Stomach (tissue), 9 donors: ENCODE measurements around the gene PPP1R14B. TPM values are rescaled to one million over a fixed set of nuclear protein-coding genes. Genes with fewer than 3 reads are reported as not detected.
A peak's percentile ranks its signal among the peaks of the same experiment; 100 is the strongest.

Source experiments
- DNase-seq, 2 donors: peaks; one replicate each; pipeline versions ENCODE4 v3.0.0 to v3.0.0-alpha.2; 2013 to 2019
- H3K27ac ChIP-seq, 5 donors: fragments of 200-600 bp in 4 of 5; sonication (generic) in 4 of 5; one replicate each; pipeline ENCODE4 v1.5.1; 2013 to 2019; ENCODE audit warnings: mild to moderate bottlenecking in 1 of 5, moderate library complexity in 1 of 5
- H3K27me3 ChIP-seq, 3 donors: fragments of 200-600 bp; sonication (generic); one replicate each; pipeline ENCODE4 v1.5.1; 2017 to 2019; ENCODE audit warnings: mixed run types in 1 of 3
- H3K36me3 ChIP-seq, 4 donors: fragments of 200-600 bp; sonication (generic); 1 replicate in 3 of 4; 2 replicates in 1 of 4; pipeline ENCODE4 v1.5.1; 2016 to 2019
- H3K4me1 ChIP-seq, 4 donors: fragments of 200-600 bp; sonication (generic); one replicate each; pipeline ENCODE4 v1.5.1; 2016 to 2019
- H3K4me3 ChIP-seq, 4 donors: fragments of 200-600 bp; sonication (generic) in 3 of 4; one replicate each; pipeline ENCODE4 v1.5.1; 2016 to 2019; ENCODE audit warnings: mild to moderate bottlenecking in 1 of 4
- H3K9me3 ChIP-seq, 4 donors: fragments of 200-600 bp; sonication (generic); one replicate each; pipeline ENCODE4 v1.5.1; 2016 to 2019
- CTCF ChIP-seq, 7 experiments: fragments of 450-650 bp in 4 of 7; fragments of 200-600 bp in 3 of 7; sonication (generic) in 3 of 7; IDR thresholded peaks; one replicate each; pipeline ENCODE4 v1.5.1; 2016 to 2019; ENCODE audit warnings: antibody characterized with exemption in 7 of 7, control low read depth in 2 of 7, mild to moderate bottlenecking in 1 of 7
- EP300 ChIP-seq: sonication (generic); formaldehyde crosslinking; IDR thresholded peaks from one replicate; pipeline ENCODE4 v1.6.1; 2017; ENCODE audit warnings: antibody characterized with exemption
- POLR2A ChIP-seq, 4 donors: fragments of 450-650 bp; IDR thresholded peaks; one replicate each; pipeline ENCODE4 v1.6.1; 2016; ENCODE audit warnings: antibody characterized with exemption in 4 of 4, control low read depth in 2 of 4, mild to moderate bottlenecking in 1 of 4, moderate library complexity in 1 of 4
- POLR2AphosphoS5 ChIP-seq, 3 donors: sonication (generic); formaldehyde crosslinking; IDR thresholded peaks; one replicate each; pipeline ENCODE4 v1.6.1; 2016; ENCODE audit warnings: antibody characterized with exemption in 3 of 3
- WGBS, 5 donors: extraction: QIAGEN DNeasy Blood & Tissue Kit in 3 of 5; methylation state at CpG; one replicate each; pipeline versions ENCODE4 v1.1.5 to v1.1.7; 2013 to 2018; 5-methylcytosine and 5-hydroxymethylcytosine counted together
- intact Hi-C: fragments of 100-400 bp; cut with DNase I; formaldehyde crosslinking; loops from one replicate; pipeline ENCODE4 v1.15.1; 2023; ENCODE audit warnings: low total_unique reads
- polyA plus RNA-seq, 3 donors: library from polyadenylated mRNA; stranded (reverse); fragments of 200-250 nt; gene quantifications; one replicate each; pipeline ENCODE4 v1.2.3, GENCODE V29; 2013
- total RNA-seq, 5 donors: library from RNA; depleted of rRNA; stranded (reverse); fragments of >200 nt; gene quantifications; one replicate each; pipeline versions ENCODE4 v1.1.0 to v1.2.3, GENCODE V29; 2014 to 2016
- donor health status: healthy with polysubstance abuse.
- donor health status: Bipolar disorder and iron deficiency.
- donor health status: healthy.

The PPP1R14B gene
- total and polyA plus RNA-seq, 8 donors: 39.3 to 234 (median 77.6) TPM

- Histone ChIP-seq H3K9me3 (no peaks in the 10 kb centered on the region), H3K4me1 (peaks cover 54 to 89% (median 84%) of the 10 kb centered on the region in 4 donors), H3K36me3 (peaks cover 30 to 48% (median 36%) of the 10 kb centered on the region in 4 donors), H3K27ac (peak overlapping the region; percentile 94 to 100 (median 99)), H3K27me3 (no peaks in the 10 kb centered on the region), H3K4me3 (peak overlapping the region; percentile 83 to 96 (median 90))
- no peak for TF ChIP-seq POLR2A (IDR thresholded peaks at IDR 0.05)
- TF ChIP-seq POLR2AphosphoS5 (IDR thresholded peaks at IDR 0.05): no peak
- TF ChIP-seq CTCF (IDR thresholded peaks at IDR 0.05): no peak
- no peak for TF ChIP-seq EP300
- intact Hi-C loops: no loop called here
- no peak for DNase-seq
- WGBS, 5 donors: 74 to 80% (median 75%) methylated on average over 11 of the region's 11 CpGs
These were observed 6.9 kb downstream of the PPP1R14B start for GRCh38 chr11:64239662-64240434.

DNA sequence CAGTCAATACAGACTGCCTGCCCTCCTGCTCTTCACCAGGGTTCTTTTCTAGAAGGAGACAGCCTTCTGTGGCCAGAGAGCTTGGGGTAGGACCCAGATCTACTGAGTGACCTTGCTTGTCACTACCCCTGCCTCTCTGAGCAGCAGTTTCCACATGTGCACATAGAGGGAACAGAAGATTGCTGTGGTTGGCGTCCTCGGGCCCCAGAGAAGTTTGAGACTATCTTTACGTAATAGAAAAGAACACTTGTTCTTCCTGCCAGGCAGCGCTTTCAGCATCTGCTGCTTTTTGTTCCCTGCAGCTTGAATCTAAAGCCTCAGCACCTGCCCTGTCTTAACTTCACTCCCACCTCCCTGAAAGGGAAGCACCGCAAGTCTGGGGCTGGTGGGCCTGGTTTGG, 7.7 kb downstream of the PPP1R14B start:
- Histone ChIP-seq H3K36me3 (peaks cover 27 to 42% (median 32%) of the 10 kb centered on the region in 4 donors), H3K27ac (peak overlapping the region; percentile 94 to 100 (median 99)), H3K9me3 (no peaks in the 10 kb centered on the region), H3K4me3 (no peak overlapping the region), H3K27me3 (no peaks in the 10 kb centered on the region), H3K4me1 (peaks cover 53 to 84% (median 81%) of the 10 kb centered on the region in 4 donors)
- TF ChIP-seq POLR2AphosphoS5 (IDR thresholded peaks at IDR 0.05): no peak
- TF ChIP-seq EP300: no peak
- no peak for TF ChIP-seq CTCF (IDR thresholded peaks at IDR 0.05)
- no peak for TF ChIP-seq POLR2A (IDR thresholded peaks at IDR 0.05)
- intact Hi-C loops: no loop called here
- WGBS, 5 donors: 80 to 87% (median 83%) methylated on average over 5 of the region's 5 CpGs
- DNase-seq: no peak

GRCh38 chr11:64238076-64238475, 8.7 kb downstream of the PPP1R14B start:
- Histone ChIP-seq H3K4me1 (peaks cover 60 to 84% (median 83%) of the 10 kb centered on the region in 4 donors), H3K27me3 (no peaks in the 10 kb centered on the region), H3K36me3 (peaks cover 18 to 33% (median 23%) of the 10 kb centered on the region in 4 donors), H3K4me3 (peak overlapping the region in 1 of 4 donors; percentile 1), H3K9me3 (no peaks in the 10 kb centered on the region), H3K27ac (peak overlapping the region; percentile 94 to 100 (median 99))
- TF ChIP-seq CTCF (IDR thresholded peaks at IDR 0.05) (no peak), POLR2A (IDR thresholded peaks at IDR 0.05) (no peak), POLR2AphosphoS5 (IDR thresholded peaks at IDR 0.05) (no peak), EP300 (no peak)
- intact Hi-C loops: no loop called here
- WGBS, 5 donors: 63 to 73% (median 67%) methylated on average over 7 to 9 of the region's 9 CpGs
- DNase-seq: no peak

- intact Hi-C loops: no loop called here
- Histone ChIP-seq H3K9me3 (no peaks in the 10 kb centered on the region), H3K4me3 (no peak overlapping the region), H3K27ac (peak overlapping the region; percentile 94 to 100 (median 99)), H3K36me3 (peaks cover 16 to 30% (median 21%) of the 10 kb centered on the region in 4 donors), H3K27me3 (no peaks in the 10 kb centered on the region), H3K4me1 (peaks cover 57 to 84% (median 80%) of the 10 kb centered on the region in 4 donors)
- DNase-seq: peak; percentile 93 to 95
- peak; percentile 34 to 88 (median 64) for TF ChIP-seq POLR2AphosphoS5 (IDR thresholded peaks at IDR 0.05)
- no peak for TF ChIP-seq EP300
- TF ChIP-seq CTCF (IDR thresholded peaks at IDR 0.05): peak in 1 of 7 experiments; percentile 10
- 28 to 65% (median 38%) methylated on average over 11 to 12 of the region's 12 CpGs for WGBS, 5 donors
These were observed 9.2 kb downstream of the PPP1R14B start for GRCh38 chr11:64237484-64237951.
